Prostate gland (tissue), 2 donors: ENCODE measurements around the gene CHMP5. TPM values are rescaled to one million over a fixed set of nuclear protein-coding genes. Genes with fewer than 3 reads are reported as not detected.

Experiments
- DNase-seq: peaks from one replicate; pipeline ENCODE4 v3.0.0-alpha.2; 2019; ENCODE audit warnings: low spot score
- H3K27ac ChIP-seq, 2 donors: fragments of 200-600 bp; sonication (generic); 2 replicates each; pipeline ENCODE4 v1.5.1; 2017 to 2019
- H3K27me3 ChIP-seq: fragments of 200-600 bp; sonication (generic); replicated peaks from 2 replicates; pipeline ENCODE4 v1.5.1; 2019; ENCODE audit not compliant: insufficient read depth
- H3K36me3 ChIP-seq, 2 donors: fragments of 200-600 bp; sonication (generic); 1 replicate in 1 of 2; 2 replicates in 1 of 2; pipeline versions ENCODE4 v1.5.1 to v1.8.1; 2017 to 2019
- H3K4me1 ChIP-seq: fragments of 200-600 bp; sonication (generic); replicated peaks from 2 replicates; pipeline ENCODE4 v1.5.1; 2019
- H3K4me3 ChIP-seq, 2 donors: fragments of 200-600 bp; sonication (generic); 2 replicates each; pipeline ENCODE4 v1.5.1; 2017 to 2019
- H3K9me3 ChIP-seq: fragments of 200-600 bp; sonication (generic); 2 replicates; pipeline ENCODE4 v1.5.1; 2017
- CTCF ChIP-seq, 4 experiments: fragments of 200-600 bp in 2 of 4; fragments of 450-650 bp in 2 of 4; sonication (generic) in 2 of 4; IDR thresholded peaks; 1 replicate in 3 of 4; 2 replicates in 1 of 4; pipeline ENCODE4 v1.5.1; 2016 to 2019; ENCODE audit warnings: antibody characterized with exemption in 4 of 4, mild to moderate bottlenecking in 2 of 4, moderate library complexity in 2 of 4
- POLR2A ChIP-seq: fragments of 450-650 bp; IDR thresholded peaks from one replicate; pipeline ENCODE4 v1.6.1; 2016; ENCODE audit warnings: antibody characterized with exemption, mild to moderate bottlenecking
- POLR2AphosphoS5 ChIP-seq: sonication (generic); formaldehyde crosslinking; IDR thresholded peaks from one replicate; pipeline ENCODE4 v1.6.1; 2017; ENCODE audit warnings: antibody characterized with exemption
- WGBS: methylation state at CpG from one replicate; pipeline ENCODE4 v1.1.5; 2018; 5-methylcytosine and 5-hydroxymethylcytosine counted together
- intact Hi-C: fragments of 100-400 bp; cut with DNase I; formaldehyde crosslinking; loops from one replicate; pipeline ENCODE4 v1.14.2; 2022
- total RNA-seq, 2 donors: library from RNA; depleted of rRNA; stranded (reverse); fragments of >200 nt; gene quantifications; one replicate each; pipeline ENCODE4 v1.1.0, GENCODE V29; 2016

Gene CHMP5
- total RNA-seq, 2 donors from 2014 or later: 48.8 to 84.2 TPM

- Histone ChIP-seq H3K36me3 (no peaks in the 10 kb centered on the region), H3K4me3 (no peak overlapping the region), H3K9me3 (no peaks in the 10 kb centered on the region), H3K4me1 (peaks cover 9% of the 10 kb centered on the region), H3K27me3 (no peaks in the 10 kb centered on the region), H3K27ac (peak overlapping the region; percentile 63 to 79)
- peak; percentile 95 for DNase-seq
- WGBS: 25% methylated on average over 1 of the region's 1 CpG
- intact Hi-C loops: no loop called here
- TF ChIP-seq CTCF (IDR thresholded peaks at IDR 0.05) (no peak), POLR2A (peak; percentile 74), POLR2AphosphoS5 (peak; percentile 96)
Measured at GRCh38 chr9:33233626-33234342, 31.1 kb upstream of the CHMP5 start.

GRCh38 chr9:33234511-33235467 lies 30.1 kb upstream of the CHMP5 start:
- Histone ChIP-seq H3K36me3 (no peaks in the 10 kb centered on the region), H3K9me3 (no peaks in the 10 kb centered on the region), H3K27me3 (no peaks in the 10 kb centered on the region), H3K27ac (peak overlapping the region; percentile 63 to 79), H3K4me1 (peaks cover 9% of the 10 kb centered on the region), H3K4me3 (no peak overlapping the region)
- TF ChIP-seq POLR2A (no peak), POLR2AphosphoS5 (no peak), CTCF (IDR thresholded peaks at IDR 0.05) (no peak)
- intact Hi-C loops: no loop called here
- WGBS: 72% methylated on average over 9 of the region's 9 CpGs
- no peak for DNase-seq

- intact Hi-C loops: no loop called here
- H3K4me1 ChIP-seq: peaks cover 9% of the 10 kb centered on the region
- H3K27ac ChIP-seq: no peak overlapping the region
- WGBS: 75% methylated on average over 3 of the region's 3 CpGs
- H3K9me3 ChIP-seq: no peaks in the 10 kb centered on the region
- DNase-seq: no peak
- no peak overlapping the region for H3K4me3 ChIP-seq
- no peaks in the 10 kb centered on the region for H3K36me3 ChIP-seq
- H3K27me3 ChIP-seq: no peaks in the 10 kb centered on the region
- no peak for TF ChIP-seq CTCF (IDR thresholded peaks at IDR 0.05)
- TF ChIP-seq POLR2AphosphoS5: no peak
- TF ChIP-seq POLR2A: no peak
Measured at GRCh38 chr9:33236571-33236970, 28.3 kb upstream of the CHMP5 start.

- no peaks in the 10 kb centered on the region for H3K9me3 ChIP-seq
- no peak within 1 kb of the TSS for H3K4me3 ChIP-seq
- H3K4me1 ChIP-seq: no peaks in the 10 kb centered on the region
- H3K27me3 ChIP-seq: no peaks in the 10 kb centered on the region
- H3K36me3 ChIP-seq: no peaks in the 10 kb centered on the region
- intact Hi-C loops: no loop called here
- DNase-seq: no peak
- WGBS: 57% methylated on average over 7 of the region's 7 CpGs
- no peak for TF ChIP-seq CTCF (IDR thresholded peaks at IDR 0.05)
- TF ChIP-seq POLR2A: no peak
- TF ChIP-seq POLR2AphosphoS5: no peak
- no peak within 1 kb of the TSS for H3K27ac ChIP-seq
Measured at GRCh38 chr9:33239921-33240320, 24.9 kb upstream of the CHMP5 start, which contains the start of gene SPINK4. TSS of gene SPINK4 (plus strand) at chr9:33240167. CDS start at chr9:33240209, 42 bp downstream.
